Right lobe of liver (tissue), 6 donors: Measurements from ENCODE around the gene HTR2B. TPM values are rescaled to one million over a fixed set of nuclear protein-coding genes. Genes with fewer than 3 reads are reported as not detected.

Source experiments
- ATAC-seq, 4 donors: fragments of 200-7000 bp; cut with Tn5 transposase; one replicate each; pipeline ENCODE4 v1.9.1; 2020; ENCODE audit warnings: mild to moderate bottlenecking in 4 of 4, moderate library complexity in 4 of 4
- DNase-seq, 3 donors: peaks; one replicate each; pipeline ENCODE4 v3.0.0-alpha.2; 2020
- H3K27ac ChIP-seq, 3 donors: fragments of 200-600 bp; one replicate each; pipeline ENCODE4 v1.8.0; 2022
- H3K27me3 ChIP-seq, 2 donors: fragments of 200-600 bp; one replicate each; pipeline ENCODE4 v1.8.0; 2022
- H3K36me3 ChIP-seq, 4 donors: fragments of 200-600 bp; sonication (generic) in 1 of 4; one replicate each; pipeline versions ENCODE4 v1.5.1 to v1.8.0; 2017 to 2022; ENCODE audit warnings: control low read depth in 1 of 4
- H3K4me1 ChIP-seq, 4 donors: fragments of 200-600 bp; sonication (generic) in 1 of 4; one replicate each; pipeline versions ENCODE4 v1.5.1 to v1.8.0; 2017 to 2022; ENCODE audit warnings: control low read depth in 1 of 4
- H3K4me3 ChIP-seq, 3 donors: fragments of 200-600 bp; one replicate each; pipeline ENCODE4 v1.8.0; 2022
- H3K9me3 ChIP-seq, 4 donors: fragments of 200-600 bp; sonication (generic) in 1 of 4; one replicate each; pipeline versions ENCODE4 v1.5.1 to v1.8.0; 2017 to 2022; ENCODE audit warnings: control low read depth in 1 of 4
- CTCF ChIP-seq, 4 donors: fragments of 200-600 bp in 3 of 4; fragments of 450-650 bp in 1 of 4; IDR thresholded peaks; one replicate each; pipeline versions ENCODE4 v1.5.1 to v1.8.0; 2016 to 2022; ENCODE audit warnings: antibody characterized with exemption in 4 of 4, mild to moderate bottlenecking in 2 of 4
- POLR2A ChIP-seq: fragments of 450-650 bp; IDR thresholded peaks from one replicate; pipeline ENCODE4 v1.6.1; 2017; ENCODE audit warnings: antibody characterized with exemption, mild to moderate bottlenecking
- WGBS: methylation state at CpG from one replicate; pipeline ENCODE4 v1.1.6; 2018; ENCODE audit warnings: low coverage, low lambda C conversion rate; ENCODE audit not compliant: insufficient coverage; ENCODE audit errors: missing lambda C conversion rate; 5-methylcytosine and 5-hydroxymethylcytosine counted together
- intact Hi-C, 2 donors: fragments of 100-400 bp; cut with DNase I; formaldehyde crosslinking; loops; one replicate each; pipeline versions ENCODE4 v1.11.2 to v1.14.1; 2022
- total RNA-seq, 6 experiments: library from RNA; depleted of rRNA in 2 of 6; stranded (reverse); fragments of >200 nt in 2 of 6; fragmentation: NEBNext Ultra II Directional in 3 of 6; extraction: Animal tissue kit (Norgen Biotek cat#: 25700) in 3 of 6; gene quantifications; one replicate each; pipeline versions ENCODE4 v1.1.0 to v1.2.4, GENCODE V29; 2016 to 2023
- donor health status: DM: no; HTN: yes; CAD: no.
- donor health status: DM: no; HTN: no; CAD: no.
- donor health status: DM: no; HTN: no; CAD: no.
- donor health status: DM: no; HTN: yes; CAD: no.
- donor health status: DM: no; HTN: yes; CAD: no.

Gene HTR2B
- total RNA-seq, 6 experiments from 2014 or later = 0.09 to 0.99 (median 0.45) TPM

- peaks cover 0 to 11% (median 1%) of the 10 kb centered on the region in 4 donors for H3K4me1 ChIP-seq
- 93% methylated on average over 8 of the region's 8 CpGs for WGBS
- H3K4me3 ChIP-seq = no peak overlapping the region
- intact Hi-C loops = no loop called here
- no peaks in the 10 kb centered on the region for H3K27me3 ChIP-seq
- no peaks in the 10 kb centered on the region for H3K9me3 ChIP-seq
- H3K27ac ChIP-seq = no peak overlapping the region
- TF ChIP-seq POLR2A (no peak), CTCF (IDR thresholded peaks at IDR 0.05) (no peak)
- ATAC-seq (no peak), DNase-seq (no peak)
- no peaks in the 10 kb centered on the region for H3K36me3 ChIP-seq
Measured at GRCh38 chr2:231138699-231139098, 13.9 kb upstream of the HTR2B start.

GRCh38 chr2:231134910-231135655 lies 10.2 kb upstream of the HTR2B start:
- DNase-seq (no peak), ATAC-seq (peak in 1 of 4 donors; percentile 9)
- H3K9me3 ChIP-seq = no peaks in the 10 kb centered on the region
- 90% methylated on average over 1 of the region's 1 CpG for WGBS
- TF ChIP-seq CTCF (IDR thresholded peaks at IDR 0.05) = no peak
- TF ChIP-seq POLR2A = no peak
- no peaks in the 10 kb centered on the region for H3K27me3 ChIP-seq
- no peaks in the 10 kb centered on the region for H3K36me3 ChIP-seq
- H3K27ac ChIP-seq = peak overlapping the region in 2 of 3 donors; percentile 66 to 71
- no peak overlapping the region for H3K4me3 ChIP-seq
- peaks cover 0 to 43% (median 12%) of the 10 kb centered on the region in 4 donors for H3K4me1 ChIP-seq
- intact Hi-C loops = no loop called here

GRCh38 chr2:231133365-231134099 lies 8.7 kb upstream of the HTR2B start:
- DNase-seq = peak in 1 of 3 donors; percentile 63
- intact Hi-C loops = no loop called here

GRCh38 chr2:231132129-231132528 lies 7.3 kb upstream of the HTR2B start:
- ATAC-seq (peak in 3 of 4 donors; percentile 16 to 48 (median 41)), DNase-seq (no peak)
- H3K36me3 ChIP-seq = no peaks in the 10 kb centered on the region
- H3K4me1 ChIP-seq = peaks cover 0 to 51% (median 15%) of the 10 kb centered on the region in 4 donors
- WGBS = 60% methylated on average over 1 of the region's 1 CpG
- no peaks in the 10 kb centered on the region for H3K9me3 ChIP-seq
- intact Hi-C loops = no loop called here
- peak overlapping the region in 2 of 3 donors; percentile 66 to 71 for H3K27ac ChIP-seq
- H3K4me3 ChIP-seq = no peak overlapping the region
- TF ChIP-seq POLR2A (no peak), CTCF (IDR thresholded peaks at IDR 0.05) (no peak)
- H3K27me3 ChIP-seq = no peaks in the 10 kb centered on the region

More at GRCh38 chr2:231133365-231134099, 8.7 kb upstream of the HTR2B start:
- Histone ChIP-seq H3K27ac (peak overlapping the region in 2 of 3 donors; percentile 66 to 71), H3K27me3 (no peaks in the 10 kb centered on the region), H3K36me3 (no peaks in the 10 kb centered on the region), H3K4me1 (peaks cover 0 to 51% (median 15%) of the 10 kb centered on the region in 4 donors), H3K9me3 (no peaks in the 10 kb centered on the region), H3K4me3 (peak overlapping the region in 1 of 3 donors; percentile 11)
- WGBS = 57% methylated on average over 1 of the region's 1 CpG
- peak; percentile 82 to 89 (median 85) for ATAC-seq
- TF ChIP-seq POLR2A (no peak), CTCF (IDR thresholded peaks at IDR 0.05) (no peak)
